IMR-90 (cell line): ENCODE results near the gene NAA15.

ENCODE experiments used
- BHLHE40 ChIP-seq: fragments of 150-350 bp; IDR thresholded peaks from 2 replicates; pipeline ENCODE4 v1.6.1; 2016; ENCODE audit warnings: mild to moderate bottlenecking, low read depth, low read length
- CEBPB ChIP-seq: IDR thresholded peaks from 2 replicates; pipeline ENCODE4 v1.6.1; 2012; ENCODE audit warnings: low read depth, low read length, improper control_type of control experiment
- CHD1 ChIP-seq: IDR thresholded peaks from 2 replicates; pipeline ENCODE4 v1.6.1; 2012; ENCODE audit warnings: low read depth, low read length, improper control_type of control experiment
- FOS ChIP-seq: fragments of 150-350 bp; IDR thresholded peaks from 2 replicates; pipeline ENCODE4 v1.6.1; 2016; ENCODE audit warnings: low read depth, low read length
- MAZ ChIP-seq: IDR thresholded peaks from 2 replicates; pipeline ENCODE4 v1.6.1; 2012; ENCODE audit warnings: low read depth, mild to moderate bottlenecking, low read length, improper control_type of control experiment, moderate library complexity, borderline replicate concordance
- POLR2A ChIP-seq: IDR thresholded peaks from 2 replicates; pipeline ENCODE4 v1.6.1; 2012; ENCODE audit warnings: mild to moderate bottlenecking, low read depth, low read length
- RAD21 ChIP-seq: IDR thresholded peaks from 2 replicates; pipeline ENCODE4 v1.6.1; 2012; ENCODE audit warnings: low read length, improper control_type of control experiment
- RCOR1 ChIP-seq: IDR thresholded peaks from 2 replicates; pipeline ENCODE4 v1.6.1; 2012; ENCODE audit warnings: mild to moderate bottlenecking, low read length, improper control_type of control experiment; ENCODE audit not compliant: insufficient replicate concordance
- RFX5 ChIP-seq: IDR thresholded peaks from 2 replicates; pipeline ENCODE4 v1.8.0; 2012; ENCODE audit warnings: low read depth, mild to moderate bottlenecking, low read length, moderate library complexity
- SMC3 ChIP-seq: fragments of 150-350 bp; IDR thresholded peaks from 2 replicates; pipeline ENCODE4 v1.6.1; 2016; ENCODE audit warnings: low read depth, mild to moderate bottlenecking, antibody characterized with exemption, low read length, moderate library complexity
- TF ChIP-seq, protein P1 (sequence below): conservative IDR thresholded peaks from 2 replicates; pipeline ENCODE4 v1.5.1; 2012; ENCODE audit warnings: mild to moderate bottlenecking, low read depth, low read length, improper control_type of control experiment
- TF ChIP-seq, protein P2 (sequence below): fragments of 150-350 bp; IDR thresholded peaks from 2 replicates; pipeline ENCODE4 v1.6.1; 2016; ENCODE audit warnings: low read depth, mild to moderate bottlenecking, low read length, moderate library complexity, borderline replicate concordance

DNA sequence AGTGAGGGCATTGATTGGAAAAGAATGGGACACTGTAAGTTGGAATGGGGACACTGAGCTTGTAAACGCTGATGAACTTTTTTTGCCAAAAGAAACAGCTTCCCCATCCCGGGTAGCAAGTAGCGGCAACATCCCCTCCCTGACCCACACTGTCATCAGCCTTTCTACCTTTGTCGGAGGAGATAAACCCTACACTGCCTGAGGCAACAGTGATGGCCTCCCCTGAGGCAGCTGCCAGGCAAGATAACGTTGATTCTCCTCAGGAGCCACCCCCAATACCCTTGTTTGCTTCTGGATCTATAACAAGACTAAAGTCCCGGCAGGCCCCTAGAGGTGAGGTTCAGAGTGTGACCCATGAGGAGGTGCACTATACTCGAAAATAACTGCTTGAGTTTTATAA lies 142.4 kb downstream of the NAA15 start:
- TF ChIP-seq, protein P1, sequence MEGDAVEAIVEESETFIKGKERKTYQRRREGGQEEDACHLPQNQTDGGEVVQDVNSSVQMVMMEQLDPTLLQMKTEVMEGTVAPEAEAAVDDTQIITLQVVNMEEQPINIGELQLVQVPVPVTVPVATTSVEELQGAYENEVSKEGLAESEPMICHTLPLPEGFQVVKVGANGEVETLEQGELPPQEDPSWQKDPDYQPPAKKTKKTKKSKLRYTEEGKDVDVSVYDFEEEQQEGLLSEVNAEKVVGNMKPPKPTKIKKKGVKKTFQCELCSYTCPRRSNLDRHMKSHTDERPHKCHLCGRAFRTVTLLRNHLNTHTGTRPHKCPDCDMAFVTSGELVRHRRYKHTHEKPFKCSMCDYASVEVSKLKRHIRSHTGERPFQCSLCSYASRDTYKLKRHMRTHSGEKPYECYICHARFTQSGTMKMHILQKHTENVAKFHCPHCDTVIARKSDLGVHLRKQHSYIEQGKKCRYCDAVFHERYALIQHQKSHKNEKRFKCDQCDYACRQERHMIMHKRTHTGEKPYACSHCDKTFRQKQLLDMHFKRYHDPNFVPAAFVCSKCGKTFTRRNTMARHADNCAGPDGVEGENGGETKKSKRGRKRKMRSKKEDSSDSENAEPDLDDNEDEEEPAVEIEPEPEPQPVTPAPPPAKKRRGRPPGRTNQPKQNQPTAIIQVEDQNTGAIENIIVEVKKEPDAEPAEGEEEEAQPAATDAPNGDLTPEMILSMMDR: no peak
- TF ChIP-seq POLR2A: no peak
- no peak for TF ChIP-seq RCOR1
- TF ChIP-seq RFX5: no peak
- TF ChIP-seq RAD21: no peak
- no peak for TF ChIP-seq SMC3
- no peak for TF ChIP-seq MAZ
- TF ChIP-seq, protein P2, sequence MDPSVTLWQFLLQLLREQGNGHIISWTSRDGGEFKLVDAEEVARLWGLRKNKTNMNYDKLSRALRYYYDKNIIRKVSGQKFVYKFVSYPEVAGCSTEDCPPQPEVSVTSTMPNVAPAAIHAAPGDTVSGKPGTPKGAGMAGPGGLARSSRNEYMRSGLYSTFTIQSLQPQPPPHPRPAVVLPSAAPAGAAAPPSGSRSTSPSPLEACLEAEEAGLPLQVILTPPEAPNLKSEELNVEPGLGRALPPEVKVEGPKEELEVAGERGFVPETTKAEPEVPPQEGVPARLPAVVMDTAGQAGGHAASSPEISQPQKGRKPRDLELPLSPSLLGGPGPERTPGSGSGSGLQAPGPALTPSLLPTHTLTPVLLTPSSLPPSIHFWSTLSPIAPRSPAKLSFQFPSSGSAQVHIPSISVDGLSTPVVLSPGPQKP: no peak
- TF ChIP-seq CHD1: no peak
- no peak for TF ChIP-seq FOS
- no peak for TF ChIP-seq CEBPB
- TF ChIP-seq BHLHE40: no peak
